Caki2 (cell line): ENCODE data around the gene FLT1. TPM values are rescaled to one million over a fixed set of nuclear protein-coding genes. Genes with fewer than 3 reads are reported as not detected.

Experiments used
- DNase-seq: peaks from one replicate; pipeline ENCODE4 v3.0.0-alpha.2; 2015; ENCODE audit warnings: low read depth
- in situ Hi-C: cut with HindIII; loops from 2 replicates; pipeline ENCODE4 v1.10.0; 2016; ENCODE audit warnings: low sequenced_read_pairs, low pct_unique_long_range_greater_than_20kb, mixed read lengths
- total RNA-seq: library from RNA; depleted of rRNA; stranded (reverse); fragments of >200 nt; shearing (Covaris generic); gene quantifications from 2 replicates; pipeline ENCODE4 v1.2.3, GENCODE V29; 2014; ENCODE audit warnings: low replicate concordance

The FLT1 gene
- total RNA-seq, 1 experiment from 2014 or later: not detected

DNA sequence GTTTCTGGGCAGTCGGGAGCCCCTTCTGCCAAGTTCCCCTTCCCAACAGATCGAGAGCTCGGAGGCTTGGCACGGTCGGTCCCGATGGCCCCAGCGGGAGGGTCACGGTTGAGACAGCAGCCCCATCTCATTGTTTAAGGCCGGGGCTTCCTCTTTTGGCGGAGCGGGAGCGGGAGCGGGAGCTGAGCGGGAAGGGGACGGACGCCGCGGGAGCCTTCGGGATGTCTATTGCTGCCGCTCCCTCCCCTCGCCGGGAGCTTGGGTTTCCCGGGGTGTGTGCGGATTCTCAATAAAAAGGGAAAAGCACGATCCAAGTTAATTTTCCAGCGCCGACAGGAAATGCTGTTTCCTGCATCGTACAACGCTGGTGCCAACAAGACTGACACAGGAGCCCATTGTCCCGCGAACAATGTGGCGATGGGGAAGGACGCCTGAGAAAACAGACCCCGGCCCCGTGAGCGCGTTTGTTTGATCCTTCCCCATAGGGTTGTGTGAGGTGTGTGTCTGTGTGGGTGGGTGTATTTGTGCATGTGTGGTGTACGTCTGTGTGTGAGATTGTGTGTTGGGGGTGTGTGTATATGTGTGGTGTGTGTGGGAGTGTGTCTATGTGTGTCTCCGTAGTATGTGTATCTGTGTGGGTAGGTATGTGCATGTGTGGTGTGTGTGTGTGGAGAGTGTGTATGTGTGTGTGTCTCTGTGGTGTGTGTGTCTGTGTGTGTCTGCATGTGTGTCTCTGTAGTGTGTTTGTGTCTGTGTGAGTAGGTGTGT, 36.3 kb upstream of the FLT1 start:
- no peak for DNase-seq
- in situ Hi-C loops: no loop called here

DNA sequence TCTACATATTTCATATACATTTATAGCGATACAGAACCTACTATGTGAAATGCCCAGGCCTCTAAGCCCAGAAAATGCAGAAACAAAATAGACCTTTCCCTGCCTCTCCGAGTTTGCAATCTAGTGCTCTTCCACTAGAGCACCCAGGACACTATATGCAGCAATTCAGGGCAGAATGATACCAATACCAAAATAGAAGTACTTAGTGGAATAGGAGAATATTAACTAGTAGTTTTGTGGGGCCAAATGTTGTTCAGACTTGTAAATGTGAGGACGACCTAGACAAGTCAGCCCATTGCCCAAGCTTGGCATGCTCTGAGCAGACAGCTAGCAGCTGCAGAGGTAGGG, 35.8 kb upstream of the FLT1 start:
- in situ Hi-C loops: no loop called here

DNA sequence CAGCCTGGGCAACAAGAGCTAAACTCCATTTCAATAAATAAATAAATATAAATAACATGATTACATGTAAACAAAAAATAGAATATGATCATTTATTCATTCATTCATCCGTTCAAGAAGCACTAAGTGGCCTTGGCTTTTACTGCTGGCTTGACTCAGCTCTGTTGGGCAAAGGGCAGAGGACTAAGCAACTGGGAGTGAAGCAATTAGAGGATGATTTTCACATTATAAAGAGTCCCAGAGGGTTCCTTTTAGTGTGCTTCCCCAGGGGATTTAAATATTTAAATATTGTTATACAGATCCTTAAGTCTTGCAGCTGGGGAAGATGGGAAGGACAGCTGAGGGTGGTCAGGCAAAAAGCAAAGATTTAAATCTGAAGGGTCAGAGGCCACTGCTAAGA, 34.9 kb upstream of the FLT1 start:
- in situ Hi-C loops: no loop called here

More for the DNA sequence above, 35.8 kb upstream of the FLT1 start:
- DNase-seq: no peak

DNA sequence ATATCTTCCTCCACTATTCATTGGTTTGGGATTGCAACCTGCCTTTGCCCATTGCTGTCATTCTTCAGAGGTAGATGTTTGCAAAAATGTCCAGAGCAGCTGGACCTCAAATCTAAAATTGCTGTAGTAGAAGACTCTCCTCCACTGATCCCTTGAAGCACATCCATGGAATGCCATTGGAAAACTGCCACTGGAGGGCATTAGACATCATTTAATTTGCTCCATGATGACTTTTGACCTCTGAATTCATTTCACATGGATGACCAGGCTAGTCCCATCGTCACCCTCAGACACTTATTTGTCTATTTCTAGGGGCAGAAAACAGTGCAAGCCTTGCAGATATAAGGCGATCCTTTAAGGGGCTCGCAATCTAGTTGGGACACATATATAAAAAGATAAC, 33.9 kb upstream of the FLT1 start:
- no peak for DNase-seq
- in situ Hi-C loops: no loop called here

More for the DNA sequence above, 34.9 kb upstream of the FLT1 start:
- no peak for DNase-seq

DNA sequence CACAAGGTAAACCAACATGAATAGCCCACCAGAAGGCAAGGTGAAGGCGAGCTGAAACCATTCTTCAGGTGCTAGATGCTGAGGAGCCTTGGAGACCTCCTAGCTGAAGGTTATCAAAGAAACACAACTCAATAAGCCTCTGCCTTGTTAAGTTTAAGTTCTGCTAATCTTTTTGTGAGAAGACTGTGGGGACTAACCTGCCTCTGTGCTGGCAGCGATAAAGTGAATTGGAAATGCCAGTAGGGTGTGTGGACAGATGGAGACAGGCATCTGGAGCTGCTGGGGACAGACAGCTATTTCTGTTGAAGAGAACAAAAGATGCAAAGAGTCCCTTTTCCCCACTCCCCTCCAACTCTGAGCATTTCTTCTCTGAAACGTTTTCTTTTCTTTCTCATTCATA, 33.5 kb upstream of the FLT1 start:
- in situ Hi-C loops: no loop called here
- no peak for DNase-seq

DNA sequence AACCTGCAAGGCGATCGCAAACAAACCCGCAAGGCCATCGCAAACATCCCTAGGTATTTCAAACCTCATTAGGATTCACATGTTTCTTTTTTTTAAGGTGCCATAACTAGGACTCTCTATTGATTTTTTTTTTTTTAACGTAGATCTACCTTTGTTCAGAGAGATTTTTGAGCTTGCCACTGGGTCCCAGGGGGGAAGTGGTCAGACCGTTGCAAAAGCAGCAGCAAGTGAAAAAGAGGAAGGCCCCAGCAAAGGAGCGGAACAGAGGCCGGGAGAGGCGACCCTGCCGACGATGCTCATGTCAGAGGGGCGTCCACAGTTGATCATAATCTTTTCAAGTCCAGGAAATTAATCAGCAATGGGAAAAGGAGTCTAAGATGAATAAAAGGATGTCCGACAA, 32.7 kb upstream of the FLT1 start:
- in situ Hi-C loops: no loop called here
- no peak for DNase-seq

DNA sequence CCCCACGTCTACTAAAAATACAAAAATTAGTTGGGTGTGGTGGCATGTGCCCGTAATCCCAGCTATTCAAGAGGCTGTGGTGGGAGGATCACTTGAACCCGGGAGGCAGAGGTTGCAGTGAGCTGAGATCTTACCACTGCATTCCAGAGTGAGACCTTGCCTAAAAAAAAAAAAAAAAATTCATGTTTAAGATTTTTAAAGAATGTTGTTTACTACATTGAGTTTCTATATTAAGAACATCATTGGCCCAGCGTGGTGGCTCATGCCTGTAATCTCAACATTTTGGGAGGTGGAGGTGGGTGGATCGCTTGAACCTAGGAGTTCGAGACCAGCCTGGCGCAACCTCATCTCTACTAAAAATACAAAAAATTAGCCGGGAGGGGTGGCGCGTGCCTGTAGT, 31.9 kb upstream of the FLT1 start:
- no peak for DNase-seq
- in situ Hi-C loops: no loop called here

DNA sequence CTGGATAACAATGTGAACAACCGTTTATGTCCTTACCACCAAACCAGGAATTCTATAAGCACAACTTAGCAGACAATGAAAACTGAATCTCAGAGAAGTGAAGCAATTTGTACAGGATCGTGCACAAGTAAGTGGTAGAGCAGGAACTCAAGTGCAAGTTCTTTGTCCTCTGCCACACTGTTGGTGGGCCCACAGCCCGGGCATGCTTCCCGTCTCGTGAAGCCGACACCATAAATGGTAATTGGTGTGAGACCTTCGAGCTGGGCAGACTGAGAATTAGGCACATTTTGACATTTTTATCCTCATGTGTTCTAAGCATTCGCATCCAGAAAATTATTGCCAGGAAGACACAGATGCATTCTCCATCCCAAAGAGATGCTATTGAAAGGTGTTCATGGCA, 27.9 kb upstream of the FLT1 start:
- in situ Hi-C loops: no loop called here
- DNase-seq: no peak

DNA sequence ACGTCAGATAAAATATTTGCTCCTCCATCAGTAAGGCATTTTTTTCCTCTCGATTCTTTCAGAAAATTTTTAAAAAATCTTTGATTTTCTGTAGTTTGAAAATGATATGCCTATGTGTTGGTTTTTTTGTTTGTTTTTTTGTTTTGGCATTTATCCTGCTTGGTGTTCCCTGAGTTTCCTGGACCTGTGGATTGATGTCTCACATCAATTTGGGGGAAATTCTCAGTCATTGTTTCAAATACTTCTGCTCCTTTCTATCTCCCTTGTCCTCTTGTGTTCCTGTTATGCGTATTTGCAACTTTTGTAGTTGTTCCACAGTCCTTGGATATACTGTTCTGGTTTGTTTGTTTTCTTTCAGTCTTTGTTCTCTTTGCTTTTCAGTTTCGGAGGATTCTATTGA, 18.8 kb upstream of the FLT1 start:
- no peak for DNase-seq
- in situ Hi-C loops: no loop called here

DNA sequence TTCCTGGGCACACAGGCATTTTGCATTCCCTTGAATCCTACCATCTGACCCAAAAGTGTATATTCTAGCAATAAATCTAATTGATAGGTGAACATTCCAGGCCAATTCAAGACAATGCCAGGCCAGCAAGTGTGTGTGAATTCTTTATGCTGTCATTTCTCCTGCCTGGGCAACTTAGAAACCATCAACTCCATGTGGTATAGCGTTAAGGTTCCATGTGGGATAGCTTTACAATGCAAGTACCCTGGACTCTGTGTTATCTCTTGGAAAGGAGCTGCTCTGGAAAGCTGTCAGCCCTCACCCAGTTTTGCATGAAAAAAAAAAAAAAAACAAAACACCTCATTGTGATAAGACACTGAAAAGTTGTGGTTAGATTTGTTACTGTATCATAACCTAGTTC, 15.6 kb upstream of the FLT1 start:
- no peak for DNase-seq
- in situ Hi-C loops: no loop called here

DNA sequence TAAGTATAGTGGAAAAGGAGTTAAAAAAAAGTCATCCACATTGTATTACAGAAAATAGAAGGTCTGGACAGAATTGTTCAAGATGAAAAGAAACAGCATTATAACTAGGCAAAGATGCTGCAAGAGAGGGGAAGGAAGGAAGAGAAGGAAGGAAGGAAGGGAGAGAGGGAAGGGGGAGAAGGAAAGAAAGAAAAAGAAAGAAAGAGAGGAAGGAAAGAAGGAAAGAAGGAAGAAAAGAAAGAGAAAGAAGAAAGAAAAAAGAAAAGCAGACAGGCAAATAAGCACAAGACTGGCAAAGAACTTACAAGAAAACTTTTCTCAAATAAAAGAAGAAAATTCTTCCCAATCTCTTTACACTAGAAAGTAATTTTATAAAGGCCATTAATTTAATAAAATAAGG, 15.1 kb upstream of the FLT1 start:
- in situ Hi-C loops: no loop called here

DNA sequence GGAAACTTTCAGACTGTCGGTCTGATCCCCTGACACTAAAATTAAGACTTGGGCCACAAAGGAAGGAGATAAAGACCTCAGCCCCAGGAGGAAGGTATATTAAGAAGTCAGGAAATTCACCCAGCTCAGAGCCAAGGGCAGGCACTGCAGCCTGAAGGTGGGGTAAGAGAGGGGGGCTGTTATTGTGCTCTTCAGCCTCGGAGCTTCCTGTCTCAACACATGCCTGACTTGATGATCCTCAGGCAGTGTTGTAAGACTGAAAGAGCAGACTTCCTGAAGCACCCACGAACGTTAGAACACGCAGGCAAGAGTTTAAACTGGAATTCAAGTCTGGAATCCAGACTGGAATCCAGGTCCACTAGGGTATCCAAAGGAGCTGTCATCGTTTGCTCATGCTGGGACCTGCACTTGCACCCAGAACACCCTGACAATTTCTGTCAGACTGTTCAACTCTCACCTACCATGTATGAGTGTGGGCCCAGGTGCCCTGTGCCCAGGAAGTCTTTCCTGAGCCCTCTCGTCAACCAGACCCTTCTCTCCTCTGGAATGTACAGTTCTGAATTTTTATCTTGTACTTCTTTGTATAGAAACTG, 10.7 kb upstream of the FLT1 start:
- DNase-seq: no peak
- in situ Hi-C loops: no loop called here

More for the DNA sequence above, 15.1 kb upstream of the FLT1 start:
- no peak for DNase-seq

DNA sequence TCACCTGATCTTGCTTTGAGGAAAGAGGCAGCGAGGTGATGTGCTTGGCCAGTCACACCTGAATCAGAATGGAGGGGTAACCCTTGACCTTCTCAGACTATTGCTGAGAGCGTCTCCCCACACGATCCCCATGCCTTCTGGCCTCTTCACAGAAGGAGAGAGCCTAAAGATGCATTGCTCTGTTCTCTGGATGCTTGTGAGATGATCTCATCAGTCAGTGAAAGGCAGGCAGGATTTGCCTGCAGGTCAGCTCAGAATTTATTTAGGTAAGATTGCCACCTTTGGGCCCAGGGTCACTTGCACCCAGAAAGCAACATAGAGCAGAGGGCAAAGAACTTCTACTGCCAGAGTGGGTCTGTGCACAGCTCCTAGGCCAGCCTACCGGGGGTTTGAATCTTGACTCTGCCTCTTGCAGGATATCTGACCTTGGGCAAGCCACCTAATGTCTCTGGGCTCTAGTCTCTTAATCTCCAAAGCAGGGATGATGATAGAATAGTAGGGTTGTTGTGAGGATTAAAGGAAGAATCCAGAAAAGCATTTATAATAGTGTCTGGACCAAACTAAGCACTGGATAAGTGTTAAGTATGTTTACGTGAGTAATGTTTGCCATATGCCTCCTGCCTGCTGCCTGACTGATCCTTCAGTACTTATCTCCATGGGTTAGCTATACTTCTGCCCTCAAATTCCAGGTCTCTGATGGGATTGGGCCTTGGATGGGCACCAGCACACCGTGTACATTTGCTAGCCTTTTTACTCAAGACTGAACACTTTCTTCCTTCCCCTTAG, 8.4 kb upstream of the FLT1 start:
- DNase-seq: no peak
- in situ Hi-C loops: no loop called here

DNA sequence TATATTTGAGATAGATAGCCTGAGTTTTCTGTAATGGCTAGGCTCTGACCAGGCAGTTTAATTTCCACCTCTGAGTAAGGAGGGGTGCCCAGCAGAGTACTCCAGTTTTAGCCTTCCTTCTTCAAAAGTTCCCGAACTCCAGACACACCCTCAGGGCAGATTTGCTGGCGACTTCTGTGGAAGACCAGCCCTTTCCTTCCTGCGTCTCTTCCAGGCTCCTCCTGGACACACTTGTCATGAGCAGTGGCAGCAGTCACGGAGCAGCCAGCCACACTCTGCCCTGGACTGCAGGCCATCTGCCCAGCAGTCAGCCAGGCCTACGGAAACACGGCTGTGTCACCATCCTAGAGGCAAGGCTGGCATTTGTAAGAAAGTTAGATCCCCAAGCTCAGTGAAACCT, 6.6 kb upstream of the FLT1 start:
- DNase-seq: no peak
- in situ Hi-C loops: no loop called here

DNA sequence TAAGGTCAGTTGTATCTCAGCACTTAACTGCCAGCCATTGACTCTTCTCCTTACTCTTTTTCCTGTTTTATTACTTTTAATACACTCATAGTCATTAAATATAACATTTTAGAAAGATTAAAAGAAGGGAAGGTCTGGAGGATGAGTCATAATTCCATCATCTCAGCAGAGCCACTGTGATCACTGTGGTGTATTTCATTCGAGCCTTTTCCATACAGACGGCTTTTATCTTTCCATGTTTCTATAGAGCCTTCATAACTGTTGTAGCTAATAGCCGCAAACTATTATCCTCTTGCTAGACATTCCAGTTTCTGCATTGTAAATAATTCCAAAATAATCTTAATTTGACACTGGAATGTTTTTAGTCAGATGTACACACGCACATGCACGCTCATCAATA, 4.7 kb upstream of the FLT1 start:
- in situ Hi-C loops: no loop called here
- DNase-seq: no peak

DNA sequence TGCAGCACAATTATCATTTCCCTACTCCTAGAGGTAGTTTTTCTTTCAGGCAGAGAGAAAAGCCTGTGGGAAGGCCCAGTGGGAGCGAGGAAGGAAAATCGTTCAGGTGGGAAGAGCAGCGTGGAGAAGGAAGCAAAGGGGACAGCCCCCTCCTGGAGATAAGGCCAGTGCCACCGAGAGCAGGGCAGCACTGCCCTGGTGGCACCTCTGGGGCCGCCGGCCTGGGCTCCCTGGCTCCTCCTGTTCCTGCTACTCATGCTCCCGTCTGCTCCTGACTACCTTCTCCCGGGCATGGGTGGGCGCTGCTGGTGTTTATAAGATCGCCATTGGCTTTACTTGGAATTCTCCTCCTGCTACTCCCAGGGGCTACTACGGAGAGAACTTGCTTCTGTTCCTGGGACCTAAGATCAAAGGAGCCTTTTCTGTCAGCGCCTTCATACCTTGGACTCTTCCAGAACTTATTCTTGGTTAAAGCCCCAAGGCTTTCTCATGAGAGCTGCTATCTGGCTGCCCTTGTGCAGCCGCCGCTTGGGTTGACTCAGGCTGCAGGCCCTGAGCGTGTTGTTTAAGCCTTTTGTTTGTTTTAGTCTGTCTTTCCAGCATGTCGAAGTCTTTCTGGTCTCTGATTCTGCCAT, 3.7 kb upstream of the FLT1 start:
- DNase-seq: no peak
- in situ Hi-C loops: no loop called here

DNA sequence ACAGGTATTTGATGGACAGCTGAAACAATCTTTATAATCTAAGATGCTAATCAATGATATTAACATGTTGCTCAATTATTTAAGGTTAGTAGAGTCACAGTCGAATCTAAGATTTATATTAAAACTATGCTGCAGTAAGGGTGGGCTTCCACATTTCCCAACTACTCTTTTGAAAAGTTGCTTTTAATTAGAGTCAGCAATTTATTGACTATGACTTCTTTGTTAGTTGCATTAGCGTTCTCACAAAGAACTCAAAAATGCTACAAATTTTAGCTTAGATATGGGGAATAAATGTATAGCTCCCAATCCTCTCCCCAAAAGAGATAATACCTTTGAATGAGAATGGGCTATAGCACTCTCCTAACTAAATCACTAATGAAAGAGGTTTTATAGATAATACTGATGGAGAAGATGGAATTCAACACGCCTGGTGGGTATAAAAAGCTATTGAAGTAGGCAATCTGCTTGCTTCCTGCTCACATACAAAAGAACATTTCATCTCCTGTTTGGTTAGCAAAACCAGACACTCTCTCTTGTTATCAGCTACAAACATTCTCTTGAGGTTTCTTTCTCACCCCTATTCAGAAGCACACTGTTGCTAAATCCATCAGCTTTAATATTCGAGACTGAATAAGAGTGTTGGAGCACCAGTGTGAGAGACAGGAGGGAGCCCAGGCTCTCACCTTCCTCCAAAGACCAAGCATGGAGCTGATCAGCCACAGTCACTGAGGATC, 2.4 kb upstream of the FLT1 start:
- in situ Hi-C loops: no loop called here
- DNase-seq: no peak

DNA sequence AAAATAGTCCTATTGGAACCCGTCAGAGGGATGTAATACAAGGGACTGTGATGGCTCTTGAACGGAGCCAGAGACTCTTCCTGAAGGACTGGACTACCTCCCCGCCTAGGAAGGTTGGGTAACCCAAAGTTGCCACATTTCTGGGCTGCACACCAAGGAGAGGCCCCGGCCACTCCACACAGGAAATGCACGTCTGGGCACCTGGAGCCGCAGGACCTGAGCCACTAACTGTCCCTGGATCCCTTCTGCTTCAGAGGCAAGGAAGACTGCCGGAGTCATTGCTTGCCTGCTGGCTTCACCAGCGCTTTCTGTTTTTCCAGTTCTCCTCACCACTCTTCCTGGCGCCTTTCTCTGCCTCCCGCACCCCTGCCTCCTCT, 1.2 kb upstream of the FLT1 start:
- no peak for DNase-seq
- in situ Hi-C loops: no loop called here
